Adrenal gland (tissue), 12 donors: ENCODE data around the gene RUNX3. TPM values are rescaled to one million over a fixed set of nuclear protein-coding genes. Genes with fewer than 3 reads are reported as not detected.
A peak's percentile ranks its signal among the peaks of the same experiment; 100 is the strongest.

ENCODE experiments used
- DNase-seq, 7 donors: peaks; one replicate each; pipeline ENCODE4 v3.0.0-alpha.2; 2019 to 2020
- H3K27ac ChIP-seq, 5 donors: fragments of 200-600 bp; sonication (generic) in 4 of 5; 1 replicate in 3 of 5; 2 replicates in 2 of 5; pipeline versions ENCODE4 v1.5.1 to v1.8.0; 2016 to 2020; ENCODE audit warnings: mild to moderate bottlenecking in 1 of 5
- H3K27me3 ChIP-seq: fragments of 200-600 bp; 2 replicates; pipeline ENCODE4 v1.8.0; 2021
- H3K36me3 ChIP-seq, 2 donors: fragments of 200-600 bp; replicated peaks in 1 of 2; 1 replicate in 1 of 2; 2 replicates in 1 of 2; pipeline versions ENCODE4 v1.5.1 to v1.8.0; 2018 to 2022
- H3K4me1 ChIP-seq, 2 donors: fragments of 200-600 bp; replicated peaks in 1 of 2; 1 replicate in 1 of 2; 2 replicates in 1 of 2; pipeline versions ENCODE4 v1.5.1 to v1.8.0; 2018 to 2021
- H3K4me3 ChIP-seq, 4 donors: fragments of 200-600 bp; sonication (generic) in 3 of 4; one replicate each; pipeline ENCODE4 v1.5.1; 2016 to 2018
- H3K9me3 ChIP-seq, 3 donors: fragments of 200-600 bp; sonication (generic) in 1 of 3; replicated peaks in 1 of 3; 1 replicate in 2 of 3; 2 replicates in 1 of 3; pipeline versions ENCODE4 v1.5.1 to v1.8.0; 2016 to 2021
- POLR2A ChIP-seq, 2 donors: fragments of 450-650 bp; IDR thresholded peaks; one replicate each; pipeline ENCODE4 v1.6.1; 2017; ENCODE audit warnings: antibody characterized with exemption in 2 of 2, mild to moderate bottlenecking in 2 of 2, moderate library complexity in 1 of 2
- WGBS, 4 donors: extraction: QIAGEN DNeasy Blood & Tissue Kit in 2 of 4; methylation state at CpG; one replicate each; pipeline versions ENCODE4 v1.1.5 to v1.1.7; 2013 to 2017; 5-methylcytosine and 5-hydroxymethylcytosine counted together
- intact Hi-C, 2 donors: fragments of 100-400 bp; cut with DNase I; formaldehyde crosslinking; loops; one replicate each; pipeline versions ENCODE4 v1.14.1 to v1.15.0; 2022 to 2023
- polyA plus RNA-seq, 3 donors: library from polyadenylated mRNA; stranded (reverse); fragments of 200-250 nt in 2 of 3; fragments of 350-450 nt in 1 of 3; fragmentation: Illumina TruSeq in 1 of 3; extraction: RNeasy Lipid Tissue Mini Kit (QIAGEN cat#74804) in 1 of 3; gene quantifications; one replicate each; pipeline ENCODE4 v1.2.3, GENCODE V29; 2013 to 2014
- total RNA-seq, 9 donors: library from RNA; depleted of rRNA in 4 of 9; stranded (reverse); fragments of >200 nt in 4 of 9; fragments of 120-200 nt in 1 of 9; fragmentation: NEBNext Ultra II Directional in 1 of 9; extraction: Animal tissue kit (Norgen Biotek cat#: 25700) in 1 of 9; gene quantifications; one replicate each; pipeline versions ENCODE4 v1.1.0 to v1.2.4, GENCODE V29; 2013 to 2023
- TF ChIP-seq, protein P1 (sequence below), 6 experiments: fragments of 450-650 bp in 4 of 6; fragments of 200-600 bp in 2 of 6; sonication (generic) in 1 of 6; IDR thresholded peaks; 1 replicate in 5 of 6; 2 replicates in 1 of 6; pipeline versions ENCODE4 v1.5.1 to v1.8.0; 2016 to 2021; ENCODE audit warnings: antibody characterized with exemption in 6 of 6, mild to moderate bottlenecking in 2 of 6, moderate library complexity in 1 of 6
- donor health status: healthy with polysubstance abuse.
- donor health status: Bipolar disorder and iron deficiency.
- donor health status: DM: yes; HTN: yes; CAD: no.
- donor health status: DM: no; HTN: no; CAD: no.
- donor health status: DM: no; HTN: no; CAD: no.
- donor health status: DM: yes; HTN: yes; CAD: no.

The RUNX3 gene
- total and polyA plus RNA-seq, 12 donors: 0.06 to 7.5 (median 2.7) TPM

DNA sequence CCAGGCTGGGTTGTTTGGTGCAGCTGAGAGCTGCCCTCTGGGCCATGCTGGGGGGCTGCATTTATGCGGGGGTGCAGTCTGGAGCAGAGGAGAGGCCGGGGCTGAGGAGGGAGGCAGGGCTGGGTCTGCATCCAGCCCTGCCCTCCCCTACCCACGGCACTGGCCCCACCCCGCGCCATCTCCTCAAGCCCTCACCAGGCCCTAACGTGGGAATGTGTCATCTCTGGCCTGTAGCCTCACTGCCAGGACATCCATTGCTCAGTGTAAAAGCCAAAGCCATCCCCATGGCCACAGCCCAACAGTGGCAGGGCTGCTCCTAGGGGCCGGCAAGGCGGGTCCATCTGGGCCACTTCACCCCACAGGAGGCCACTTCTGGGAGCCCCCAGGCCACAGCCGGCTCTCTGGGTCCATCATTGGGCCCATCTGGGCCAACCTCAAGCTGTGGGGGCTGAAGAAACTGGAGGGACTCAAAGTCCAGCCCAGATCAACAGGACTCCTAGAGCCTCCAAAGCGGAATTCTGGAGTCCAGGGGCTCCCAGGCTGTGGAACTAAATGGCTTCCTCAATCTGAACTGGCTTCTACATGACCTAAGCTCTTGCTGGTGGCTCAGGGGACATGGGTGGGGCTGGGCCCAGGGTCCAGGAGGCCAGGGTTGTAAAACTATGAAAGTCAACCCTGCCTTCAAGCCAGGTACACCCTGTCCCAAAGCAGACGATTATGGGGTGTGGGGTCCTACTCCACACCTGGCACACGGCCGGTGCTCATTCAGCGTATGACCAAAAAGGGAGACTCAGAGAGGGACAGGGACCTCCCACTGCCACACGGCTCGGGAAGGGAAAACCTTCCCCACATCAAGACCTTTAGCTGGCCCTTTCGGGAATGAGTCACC lies 32.6 kb downstream of the RUNX3 start:
- Histone ChIP-seq H3K4me1 (no peaks in the 10 kb centered on the region), H3K9me3 (no peaks in the 10 kb centered on the region), H3K36me3 (no peaks in the 10 kb centered on the region), H3K27me3 (peaks cover 13% of the 10 kb centered on the region), H3K4me3 (no peak overlapping the region), H3K27ac (no peak overlapping the region)
- WGBS, 4 donors: 63 to 79% (median 73%) methylated on average over 5 to 17 of the region's 17 CpGs
- TF ChIP-seq POLR2A (IDR thresholded peaks at IDR 0.05): no peak
- TF ChIP-seq, protein P1, sequence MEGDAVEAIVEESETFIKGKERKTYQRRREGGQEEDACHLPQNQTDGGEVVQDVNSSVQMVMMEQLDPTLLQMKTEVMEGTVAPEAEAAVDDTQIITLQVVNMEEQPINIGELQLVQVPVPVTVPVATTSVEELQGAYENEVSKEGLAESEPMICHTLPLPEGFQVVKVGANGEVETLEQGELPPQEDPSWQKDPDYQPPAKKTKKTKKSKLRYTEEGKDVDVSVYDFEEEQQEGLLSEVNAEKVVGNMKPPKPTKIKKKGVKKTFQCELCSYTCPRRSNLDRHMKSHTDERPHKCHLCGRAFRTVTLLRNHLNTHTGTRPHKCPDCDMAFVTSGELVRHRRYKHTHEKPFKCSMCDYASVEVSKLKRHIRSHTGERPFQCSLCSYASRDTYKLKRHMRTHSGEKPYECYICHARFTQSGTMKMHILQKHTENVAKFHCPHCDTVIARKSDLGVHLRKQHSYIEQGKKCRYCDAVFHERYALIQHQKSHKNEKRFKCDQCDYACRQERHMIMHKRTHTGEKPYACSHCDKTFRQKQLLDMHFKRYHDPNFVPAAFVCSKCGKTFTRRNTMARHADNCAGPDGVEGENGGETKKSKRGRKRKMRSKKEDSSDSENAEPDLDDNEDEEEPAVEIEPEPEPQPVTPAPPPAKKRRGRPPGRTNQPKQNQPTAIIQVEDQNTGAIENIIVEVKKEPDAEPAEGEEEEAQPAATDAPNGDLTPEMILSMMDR (IDR thresholded peaks at IDR 0.05): no peak
- DNase-seq: peak in 3 of 7 donors; percentile 7 to 27 (median 12)
- intact Hi-C loops: loop anchor here in 1 of 2 donors (5.0 kb wide), 1 partner anchor 50 kb away; no protein-coding TSS in a partner anchor

DNA sequence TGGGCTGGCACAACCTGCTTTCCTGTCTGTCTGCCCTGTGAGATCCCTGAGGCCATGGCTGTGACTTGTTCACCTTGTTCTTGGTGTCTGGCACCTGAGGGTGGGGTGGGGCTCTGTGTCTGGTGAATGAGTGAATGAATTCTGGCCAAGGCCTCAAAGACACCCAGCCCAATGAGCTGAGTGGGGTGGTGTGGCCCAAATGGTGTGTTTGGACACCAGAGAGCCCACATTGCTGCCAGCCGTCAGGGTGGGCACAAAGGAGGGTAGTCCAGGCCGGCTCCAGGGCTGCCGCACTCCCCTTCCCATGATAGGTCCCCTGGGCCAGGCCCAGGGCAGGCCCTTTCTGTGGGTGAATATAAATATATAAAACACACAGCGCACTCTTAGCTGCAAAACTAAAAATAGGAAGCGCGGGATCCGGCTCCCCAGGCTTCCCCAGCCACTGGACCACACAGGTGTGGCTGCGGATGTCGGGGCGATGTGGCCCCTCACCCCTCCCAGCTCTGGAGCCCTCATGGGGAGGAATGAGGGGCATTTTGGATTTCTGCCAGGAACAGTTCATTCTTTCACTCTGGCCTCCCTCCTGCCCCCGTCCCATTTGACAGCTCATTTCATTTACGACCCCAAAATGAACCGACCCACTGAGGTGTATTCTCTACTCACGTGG lies 33.3 kb downstream of the RUNX3 start:
- Histone ChIP-seq H3K36me3 (no peaks in the 10 kb centered on the region), H3K9me3 (no peaks in the 10 kb centered on the region), H3K4me1 (no peaks in the 10 kb centered on the region), H3K27ac (no peak overlapping the region), H3K4me3 (no peak overlapping the region), H3K27me3 (peaks cover 7% of the 10 kb centered on the region)
- peak in 2 of 7 donors; percentile 5 to 21 for DNase-seq
- WGBS, 4 donors: 67 to 79% (median 74%) methylated on average over 12 to 14 of the region's 14 CpGs
- TF ChIP-seq, protein P1 (IDR thresholded peaks at IDR 0.05): no peak
- no peak for TF ChIP-seq POLR2A (IDR thresholded peaks at IDR 0.05)
- intact Hi-C loops: loop anchor here in 1 of 2 donors (5.0 kb wide), 1 partner anchor 49 kb away; no protein-coding TSS in a partner anchor

DNA sequence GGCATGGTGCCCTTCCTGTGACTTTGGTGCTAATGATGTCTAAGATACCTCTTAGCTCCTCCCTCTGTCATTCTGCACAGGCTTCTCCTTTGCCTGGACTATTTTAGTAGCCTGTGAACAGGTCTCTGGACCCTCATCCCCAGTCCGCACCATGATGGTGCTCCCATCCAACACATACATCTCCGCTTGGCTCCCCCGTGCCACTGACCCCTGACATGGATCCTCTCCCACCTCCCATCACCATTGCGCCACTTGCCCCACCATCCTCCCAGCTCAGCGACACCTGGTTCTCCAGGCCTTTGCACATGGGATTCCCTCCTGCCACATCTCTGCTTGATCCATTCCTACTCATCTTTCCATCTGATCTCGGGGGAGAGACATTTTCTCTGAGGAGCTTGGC lies 33.9 kb downstream of the RUNX3 start:
- peak in 2 of 7 donors; percentile 12 to 27 for DNase-seq
- 93 to 95% (median 95%) methylated on average over 6 of the region's 6 CpGs for WGBS, 4 donors
- intact Hi-C loops: loop anchor here in 1 of 2 donors (5.0 kb wide), 1 partner anchor 49 kb away; no protein-coding TSS in a partner anchor

More for the DNA sequence above, 33.9 kb downstream of the RUNX3 start:
- Histone ChIP-seq H3K36me3 (no peaks in the 10 kb centered on the region), H3K4me3 (no peak overlapping the region), H3K27ac (no peak overlapping the region), H3K4me1 (no peaks in the 10 kb centered on the region), H3K27me3 (peaks cover 1% of the 10 kb centered on the region), H3K9me3 (no peaks in the 10 kb centered on the region)
- TF ChIP-seq POLR2A (IDR thresholded peaks at IDR 0.05): no peak
- TF ChIP-seq, protein P1 (IDR thresholded peaks at IDR 0.05): no peak
